KOPT-K1 (cell line): ENCODE results near the gene GINS1.
"Not testable (repeated sequence)": the region's sequence is repeated elsewhere in the genome, so short reads cannot be mapped to it uniquely, and the experiment has no call there.

Experiments
- H3K27ac ChIP-seq: fragments of 200-600 bp; sonication (generic); 2 replicates; pipeline ENCODE4 v1.5.1; 2016; ENCODE audit warnings: antibody characterized with exemption, mild to moderate bottlenecking, low read depth, low read length; ENCODE audit not compliant: poor library complexity, severe bottlenecking
- H3K36me3 ChIP-seq: fragments of 200-600 bp; sonication (generic); 2 replicates; pipeline ENCODE4 v1.5.1; 2017; ENCODE audit warnings: antibody characterized with exemption, mild to moderate bottlenecking, low read length, moderate library complexity; ENCODE audit not compliant: insufficient read depth
- H3K9me3 ChIP-seq: fragments of 200-600 bp; sonication (generic); 2 replicates; pipeline ENCODE4 v1.5.1; 2017; ENCODE audit warnings: antibody characterized with exemption, low read length, mild to moderate bottlenecking; ENCODE audit not compliant: insufficient read depth, poor library complexity, severe bottlenecking

The GINS1 gene

GRCh38 chr20:25470045-25470444 is 62.6 kb downstream of the GINS1 start:
- peaks cover 89% of the 10 kb centered on the region for H3K36me3 ChIP-seq
- no peaks in the 10 kb centered on the region for H3K9me3 ChIP-seq
- no peak overlapping the region for H3K27ac ChIP-seq

DNA sequence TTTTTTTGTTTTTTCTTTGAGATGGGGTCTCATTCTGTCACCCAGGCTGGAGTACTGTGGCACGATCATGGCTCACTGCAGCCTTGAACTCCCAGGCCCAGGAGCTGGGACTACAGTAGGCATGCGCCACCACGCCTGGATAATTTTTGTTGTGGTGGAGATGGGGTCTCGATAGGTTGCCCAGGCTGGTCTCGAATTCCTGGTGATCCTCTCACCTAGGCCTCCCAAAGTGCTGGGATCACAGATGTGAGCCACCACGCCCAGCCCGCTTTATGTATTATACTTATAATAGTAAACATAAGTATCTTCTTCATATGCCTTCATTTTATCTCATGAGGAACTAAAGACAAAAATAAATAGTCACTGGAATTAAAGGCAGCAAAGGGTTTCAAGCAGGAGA is 63.5 kb downstream of the GINS1 start:
- Histone ChIP-seq H3K27ac (no peak overlapping the region), H3K36me3 (peaks cover 89% of the 10 kb centered on the region), H3K9me3 (no peaks in the 10 kb centered on the region)

DNA sequence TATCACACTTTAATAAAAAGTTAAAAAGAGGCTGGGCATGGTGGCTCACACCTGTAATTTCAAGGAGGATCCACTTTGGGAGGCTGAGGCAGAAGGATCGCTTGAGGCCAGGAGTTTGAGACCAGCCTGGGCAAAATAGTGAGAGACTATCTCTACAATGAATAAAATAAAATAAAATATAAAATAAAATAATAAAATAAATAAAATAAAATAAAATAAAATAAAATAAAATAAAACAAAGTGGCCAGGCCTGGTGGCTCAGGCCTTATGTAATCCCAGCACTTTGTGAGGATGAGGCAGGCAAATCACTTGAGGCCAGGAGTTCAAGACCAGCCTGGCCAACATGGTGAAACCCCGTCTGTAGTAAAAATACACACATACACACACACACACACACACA is 65.8 kb downstream of the GINS1 start:
- peaks cover 89% of the 10 kb centered on the region for H3K36me3 ChIP-seq
- H3K9me3 ChIP-seq, H3K27ac ChIP-seq: not testable (repeated sequence)

- no peaks in the 10 kb centered on the region for H3K9me3 ChIP-seq
- H3K36me3 ChIP-seq = peaks cover 91% of the 10 kb centered on the region
- no peak overlapping the region for H3K27ac ChIP-seq
Measured at GRCh38 chr20:25476106-25477013, 68.9 kb downstream of the GINS1 start.

- no peak overlapping the region for H3K27ac ChIP-seq
- peaks cover 90% of the 10 kb centered on the region for H3K36me3 ChIP-seq
- no peaks in the 10 kb centered on the region for H3K9me3 ChIP-seq
Measured at GRCh38 chr20:25477014-25477882, 69.8 kb downstream of the GINS1 start.

DNA sequence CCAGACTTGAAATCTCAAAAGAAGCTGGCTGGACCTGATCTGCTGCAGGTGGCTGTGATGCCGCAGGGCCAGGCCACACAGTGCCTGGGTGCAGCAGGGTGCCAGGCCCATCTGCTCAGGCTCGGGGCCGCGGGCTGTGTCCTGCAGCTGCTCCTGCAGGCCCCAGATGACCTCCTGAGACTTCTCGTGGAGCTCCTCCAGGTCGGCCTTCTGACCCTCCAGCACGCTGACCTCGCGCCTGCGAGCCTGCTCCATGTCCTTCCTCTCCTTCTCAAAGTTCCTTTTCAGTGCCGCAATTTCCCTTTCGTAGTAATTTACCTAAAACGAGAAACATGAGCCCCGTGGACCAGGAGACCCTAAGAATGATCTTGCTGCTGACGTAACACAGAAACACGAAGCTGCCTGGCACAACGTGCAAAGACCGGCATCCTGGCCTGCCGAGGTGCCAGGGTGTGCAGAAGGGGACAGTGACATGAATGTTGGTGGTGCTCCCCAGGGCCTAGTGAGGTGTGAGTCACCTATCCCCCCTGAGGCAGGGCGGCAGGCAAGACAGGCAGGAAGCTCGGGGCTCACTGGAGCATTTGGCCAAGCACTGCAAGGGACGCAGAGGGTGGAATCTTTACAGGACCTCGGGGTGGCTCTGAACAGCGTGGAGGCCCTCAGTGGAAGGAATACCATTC is 71.6 kb downstream of the GINS1 start:
- Histone ChIP-seq H3K9me3 (no peaks in the 10 kb centered on the region), H3K36me3 (peaks cover 78% of the 10 kb centered on the region), H3K27ac (no peak overlapping the region)

GRCh38 chr20:25479638-25480037 is 72.2 kb downstream of the GINS1 start:
- H3K9me3 ChIP-seq = no peaks in the 10 kb centered on the region
- H3K36me3 ChIP-seq = peaks cover 72% of the 10 kb centered on the region
- no peak overlapping the region for H3K27ac ChIP-seq

DNA sequence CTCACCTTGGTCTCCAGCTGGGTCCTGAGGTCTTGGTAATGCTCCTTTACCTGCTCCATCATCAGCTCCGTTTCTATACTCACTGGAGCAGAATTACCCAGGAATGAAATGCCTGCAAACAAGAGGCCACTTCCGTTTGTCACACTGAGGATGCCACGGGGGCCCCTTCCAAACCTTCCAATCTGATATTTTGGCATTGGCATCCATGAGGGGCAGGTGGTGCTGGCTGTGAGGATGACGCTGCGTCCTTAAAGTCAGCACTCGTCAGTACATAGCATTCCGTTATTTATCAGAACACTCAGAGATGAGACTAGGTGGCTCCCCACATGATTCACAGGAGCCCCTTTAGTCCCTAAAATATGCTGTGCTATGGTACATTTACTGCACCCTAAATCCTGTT is 72.7 kb downstream of the GINS1 start:
- no peak overlapping the region for H3K27ac ChIP-seq
- peaks cover 69% of the 10 kb centered on the region for H3K36me3 ChIP-seq

DNA sequence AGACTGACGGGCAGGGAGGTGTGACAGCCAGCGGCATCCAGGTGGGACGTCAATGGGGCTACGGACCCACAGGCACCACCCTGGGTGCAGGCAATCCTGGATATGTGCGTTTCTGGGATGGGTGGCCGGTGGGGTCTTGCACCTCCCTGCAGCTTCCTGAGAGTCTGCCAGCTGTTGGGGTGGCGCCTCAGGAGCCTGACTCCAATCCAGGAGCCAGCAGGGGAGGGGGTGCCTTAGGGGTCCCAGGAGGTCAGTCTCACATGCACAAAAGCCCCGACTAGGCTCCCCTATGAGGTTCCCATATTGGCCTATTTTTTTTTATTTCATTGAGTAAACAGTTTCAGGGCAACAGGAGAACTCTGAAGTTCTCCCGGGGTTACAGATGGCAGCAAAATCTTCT is 73.3 kb downstream of the GINS1 start:
- H3K9me3 ChIP-seq = no peaks in the 10 kb centered on the region
- H3K36me3 ChIP-seq = peaks cover 63% of the 10 kb centered on the region
- no peak overlapping the region for H3K27ac ChIP-seq

More for the DNA sequence above, 72.7 kb downstream of the GINS1 start:
- H3K9me3 ChIP-seq = no peaks in the 10 kb centered on the region

DNA sequence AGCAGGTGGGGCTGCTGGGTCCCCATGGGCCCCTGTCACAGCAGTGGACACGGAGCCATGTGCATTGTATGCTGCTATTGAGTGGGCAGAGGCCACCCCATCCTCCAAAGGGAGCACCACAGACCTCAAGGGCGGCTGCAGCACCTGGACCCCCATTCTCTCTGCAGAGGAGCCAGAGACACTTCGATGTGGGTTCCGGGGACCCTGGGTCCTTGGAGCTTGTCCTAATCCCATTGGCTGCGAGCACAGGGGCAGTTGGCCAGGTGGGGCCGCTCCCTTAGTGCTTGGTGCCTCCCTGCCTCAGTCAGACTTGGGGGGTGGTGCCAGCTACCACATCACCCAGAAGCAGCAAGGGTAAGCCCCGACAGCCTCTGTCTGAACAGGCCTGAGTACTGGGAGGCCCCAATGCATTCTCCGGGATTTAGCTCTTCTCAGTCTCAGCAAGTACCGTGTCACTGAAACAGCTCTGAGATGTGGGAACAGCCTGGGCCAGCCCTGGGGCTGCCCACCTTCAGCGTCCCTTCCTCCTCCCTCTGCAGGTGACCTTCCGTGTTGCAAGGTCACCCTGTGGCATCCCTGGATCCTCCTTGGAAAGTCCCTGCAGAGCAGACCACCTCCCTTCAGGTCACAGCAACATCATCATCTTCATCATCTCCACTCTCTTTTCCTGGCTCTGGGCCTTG is 73.9 kb downstream of the GINS1 start:
- H3K9me3 ChIP-seq = no peaks in the 10 kb centered on the region
- H3K27ac ChIP-seq = no peak overlapping the region
- H3K36me3 ChIP-seq = peaks cover 57% of the 10 kb centered on the region

DNA sequence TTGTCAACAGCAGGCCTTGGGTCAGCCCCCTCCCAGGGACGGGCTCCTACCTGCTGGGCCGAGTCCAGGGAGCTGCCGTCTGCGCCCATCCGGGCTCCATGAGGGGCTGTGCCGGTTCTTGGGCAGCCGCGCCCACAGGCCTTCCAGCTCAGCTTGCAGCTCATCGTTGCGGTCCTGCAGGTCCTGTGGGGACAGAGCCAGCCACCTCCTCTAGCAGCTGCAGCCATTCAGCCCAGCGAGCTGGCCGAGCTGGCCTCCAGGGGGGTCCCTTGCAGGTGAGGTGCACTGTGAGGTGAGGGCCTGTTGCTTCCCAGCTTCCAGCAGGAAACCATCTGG is 74.4 kb downstream of the GINS1 start:
- H3K9me3 ChIP-seq = no peaks in the 10 kb centered on the region
- H3K27ac ChIP-seq = no peak overlapping the region
- H3K36me3 ChIP-seq = peaks cover 52% of the 10 kb centered on the region

DNA sequence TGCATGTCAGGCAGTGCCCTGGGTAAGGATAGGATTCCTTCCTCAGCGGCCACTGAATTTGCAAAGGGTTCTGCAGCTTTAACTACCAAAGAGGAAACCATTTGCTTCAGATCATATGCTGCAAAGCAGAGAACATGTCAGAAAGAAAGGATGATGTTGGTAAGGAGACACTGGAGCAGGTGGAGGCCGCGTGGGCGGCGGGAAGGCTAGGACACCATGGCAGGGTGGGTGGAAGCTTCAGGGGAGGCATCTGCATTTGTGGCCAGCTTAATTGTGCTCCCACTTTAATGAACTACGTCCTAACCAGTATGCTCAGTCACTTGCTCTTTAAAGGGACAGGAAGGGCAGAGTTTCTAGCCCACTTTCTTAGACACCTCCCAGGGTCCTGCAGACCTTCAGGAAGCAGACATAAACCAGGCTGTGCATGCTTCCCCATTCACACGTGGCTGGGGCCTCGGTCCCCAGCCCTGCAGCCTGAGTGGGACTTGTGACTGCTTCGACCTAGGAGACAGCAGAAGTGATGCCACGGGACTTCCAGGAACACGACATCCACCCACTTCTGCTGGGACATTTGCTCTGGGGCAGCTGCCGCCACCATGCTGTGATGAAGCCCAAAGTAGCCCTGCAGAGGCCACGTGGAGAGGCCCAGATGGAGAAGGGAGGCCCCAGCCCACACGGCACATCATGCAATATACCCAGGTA is 76.1 kb downstream of the GINS1 start:
- Histone ChIP-seq H3K36me3 (peaks cover 49% of the 10 kb centered on the region), H3K27ac (peak overlapping the region; percentile 67), H3K9me3 (no peaks in the 10 kb centered on the region)

- Histone ChIP-seq H3K9me3 (no peaks in the 10 kb centered on the region), H3K36me3 (peaks cover 48% of the 10 kb centered on the region), H3K27ac (peak overlapping the region; percentile 67)
Measured at GRCh38 chr20:25484224-25484846, 76.9 kb downstream of the GINS1 start.
